HEK293 (cell line): ENCODE results near the gene FOXP1.

Source experiments
- CTCF ChIA-PET: fragments of 350-600 bp; formaldehyde crosslinking; extraction: SDS; loops from one replicate; lab custom pipeline; 2021; ENCODE audit warnings: antibody characterized with exemption; lab: Yijun Ruan, JAX
- POLR2A ChIA-PET: fragments of 300-600 bp; formaldehyde crosslinking; extraction: SDS; loops from one replicate; lab custom pipeline; 2020; ENCODE audit warnings: antibody characterized with exemption, inconsistent platforms; lab: Yijun Ruan, JAX
- H3K27ac ChIP-seq: fragments of 200-500 bp; sonication (Bioruptor generic); 2 replicates; pipeline ENCODE4 v1.5.1; 2014; ENCODE audit warnings: low read depth, low read length, control low read depth, inconsistent platforms; ENCODE audit errors: extremely low read depth
- H3K36me3 ChIP-seq, 2 experiments: fragments of 200-500 bp in 1 of 2; sonication (Bioruptor generic) in 1 of 2; 1 replicate in 1 of 2; 2 replicates in 1 of 2; pipeline ENCODE4 v1.5.1; 2014 to 2017; ENCODE audit warnings: inconsistent platforms in 2 of 2, low read length in 2 of 2; ENCODE audit not compliant: control insufficient read depth in 2 of 2, insufficient read depth in 1 of 2
- H3K4me1 ChIP-seq: fragments of 200-500 bp; sonication (Bioruptor generic); 2 replicates; pipeline ENCODE4 v1.5.1; 2014; ENCODE audit warnings: mild to moderate bottlenecking, low read length, inconsistent platforms; ENCODE audit not compliant: control insufficient read depth, insufficient read depth
- H3K4me3 ChIP-seq: 2 replicates; pipeline ENCODE4 v1.5.1; 2011; ENCODE audit warnings: low read depth, mild to moderate bottlenecking, control low read depth, low read length, moderate library complexity
- H3K9me3 ChIP-seq: fragments of 200-500 bp; sonication (Bioruptor generic); 2 replicates; pipeline ENCODE4 v1.5.1; 2014; ENCODE audit warnings: low read depth, low read length, inconsistent platforms; ENCODE audit not compliant: control insufficient read depth, insufficient read depth
- IKZF3 ChIP-seq: fragments of 450-650 bp; IDR thresholded peaks from 2 replicates; pipeline ENCODE4 v1.5.0; 2018; ENCODE audit warnings: missing biosample characterization, mild to moderate bottlenecking, missing genetic modification characterization, moderate library complexity
- KLF8 ChIP-seq: fragments of 450-650 bp; formaldehyde crosslinking; IDR thresholded peaks from 2 replicates; pipeline ENCODE4 v1.5.1; 2016; ENCODE audit warnings: missing biosample characterization, missing genetic modification characterization
- PRDM1 ChIP-seq: fragments of 450-650 bp; formaldehyde crosslinking; IDR thresholded peaks from 2 replicates; pipeline ENCODE4; 2016; ENCODE audit warnings: missing biosample characterization, missing genetic modification characterization
- PRDM6 ChIP-seq: fragments of 450-650 bp; formaldehyde crosslinking; IDR thresholded peaks from 2 replicates; pipeline ENCODE4 v1.5.1; 2017; ENCODE audit warnings: missing biosample characterization, missing genetic modification characterization
- REPIN1 ChIP-seq: fragments of 450-650 bp; formaldehyde crosslinking; IDR thresholded peaks from 2 replicates; pipeline ENCODE4 v1.5.1; 2017; ENCODE audit warnings: missing biosample characterization, missing genetic modification characterization, low read depth
- TSHZ1 ChIP-seq: fragments of 450-650 bp; formaldehyde crosslinking; IDR thresholded peaks from 2 replicates; pipeline ENCODE4 v1.5.1; 2016; ENCODE audit warnings: missing biosample characterization, missing genetic modification characterization, borderline replicate concordance
- ZBTB1 ChIP-seq: fragments of 450-650 bp; formaldehyde crosslinking; IDR thresholded peaks from 2 replicates; pipeline ENCODE4 v1.5.1; 2016; ENCODE audit warnings: missing biosample characterization, missing genetic modification characterization
- ZBTB21 ChIP-seq: fragments of 450-650 bp; formaldehyde crosslinking; IDR thresholded peaks from 2 replicates; pipeline ENCODE4 v1.5.1; 2017; ENCODE audit warnings: missing biosample characterization, missing genetic modification characterization
- ZBTB26 ChIP-seq: fragments of 450-650 bp; formaldehyde crosslinking; optimal IDR thresholded peaks from 2 replicates; pipeline ENCODE3; 2016; ENCODE audit warnings: missing biosample characterization, mild to moderate bottlenecking, missing genetic modification characterization
- ZBTB48 ChIP-seq: fragments of 450-650 bp; formaldehyde crosslinking; IDR thresholded peaks from 2 replicates; pipeline ENCODE4 v1.5.1; 2016; ENCODE audit warnings: missing biosample characterization, missing genetic modification characterization
- ZBTB7A ChIP-seq: fragments of 450-650 bp; formaldehyde crosslinking; IDR thresholded peaks from 2 replicates; pipeline ENCODE4 v1.5.1; 2016; ENCODE audit warnings: low read depth, missing biosample characterization, missing genetic modification characterization
- ZFP69B ChIP-seq: fragments of 450-650 bp; formaldehyde crosslinking; IDR thresholded peaks from 2 replicates; pipeline ENCODE4 v1.5.1; 2016; ENCODE audit warnings: missing biosample characterization, missing genetic modification characterization
- ZNF157 ChIP-seq: fragments of 450-650 bp; formaldehyde crosslinking; IDR thresholded peaks from 2 replicates; pipeline ENCODE4 v1.5.1; 2016; ENCODE audit warnings: missing biosample characterization, missing genetic modification characterization
- ZNF169 ChIP-seq: fragments of 450-650 bp; formaldehyde crosslinking; IDR thresholded peaks from 2 replicates; pipeline ENCODE4 v1.5.1; 2016; ENCODE audit warnings: missing biosample characterization, missing genetic modification characterization
- ZNF184 ChIP-seq: fragments of 450-650 bp; IDR thresholded peaks from 2 replicates; pipeline ENCODE4 v1.5.1; 2018; ENCODE audit warnings: missing biosample characterization, mild to moderate bottlenecking, missing genetic modification characterization
- ZNF202 ChIP-seq: fragments of 450-650 bp; formaldehyde crosslinking; IDR thresholded peaks from 2 replicates; pipeline ENCODE4 v1.5.1; 2016; ENCODE audit warnings: missing biosample characterization, missing genetic modification characterization, borderline replicate concordance
- ZNF324 ChIP-seq: fragments of 450-650 bp; formaldehyde crosslinking; IDR thresholded peaks from 2 replicates; pipeline ENCODE4 v1.5.1; 2016; ENCODE audit warnings: missing biosample characterization, missing genetic modification characterization
- ZNF561 ChIP-seq: fragments of 450-650 bp; IDR thresholded peaks from 2 replicates; pipeline ENCODE4 v1.5.1; 2018; ENCODE audit warnings: missing biosample characterization, missing genetic modification characterization, borderline replicate concordance
- ZNF623 ChIP-seq: fragments of 450-650 bp; formaldehyde crosslinking; IDR thresholded peaks from 2 replicates; pipeline ENCODE4 v1.5.1; 2016; ENCODE audit warnings: missing biosample characterization, missing genetic modification characterization
- ZNF629 ChIP-seq: fragments of 450-650 bp; formaldehyde crosslinking; IDR thresholded peaks from 2 replicates; pipeline ENCODE4 v1.5.1; 2017; ENCODE audit warnings: missing biosample characterization, missing genetic modification characterization
- ZNF639 ChIP-seq: fragments of 450-650 bp; formaldehyde crosslinking; IDR thresholded peaks from 2 replicates; pipeline ENCODE4 v1.5.1; 2016; ENCODE audit warnings: missing biosample characterization, missing genetic modification characterization

FOXP1 gene

GRCh38 chr3:71000483-71000882, 583.0 kb downstream of the FOXP1 start:
- no peaks in the 10 kb centered on the region for H3K9me3 ChIP-seq
- H3K27ac ChIP-seq: no peak overlapping the region
- peaks cover 7% of the 10 kb centered on the region; the same call in 1 of the 2 replicates for H3K4me1 ChIP-seq
- ChIA-PET POLR2A (no interaction called here), CTCF (no interaction called here)
- no peak overlapping the region for H3K4me3 ChIP-seq
- H3K36me3 ChIP-seq: peaks cover 0 to 12% of the 10 kb centered on the region in 2 experiments; a peak in 1 of 3 replicates
- TF ChIP-seq KLF8 (tag by site-specific recombination) (no peak), ZNF623 (tag by site-specific recombination) (no peak), IKZF3 (no peak), ZFP69B (tag by site-specific recombination) (no peak), ZNF184 (tag by site-specific recombination) (no peak), PRDM6 (tag by site-specific recombination) (no peak), REPIN1 (tag by site-specific recombination) (no peak), ZNF202 (tag by site-specific recombination) (no peak), ZNF629 (tag by site-specific recombination) (no peak)

- no peak for TF ChIP-seq ZBTB26
- TF ChIP-seq ZNF561 (tag by site-specific recombination): no peak
- no peak for TF ChIP-seq ZBTB1
- TF ChIP-seq ZBTB48 (tag by site-specific recombination): no peak
- no peak for TF ChIP-seq ZNF324 (tag by site-specific recombination)
- no peak for TF ChIP-seq PRDM1 (tag by site-specific recombination)
- no peak for TF ChIP-seq ZNF639 (tag by site-specific recombination)
- no peak for TF ChIP-seq ZBTB7A (tag by site-specific recombination)
- no peak for TF ChIP-seq ZNF169 (tag by site-specific recombination)
- no peak for TF ChIP-seq ZNF157 (tag by site-specific recombination)
- no peak for TF ChIP-seq ZBTB21 (tag by site-specific recombination)
- TF ChIP-seq TSHZ1 (tag by site-specific recombination): no peak
- TF ChIP-seq, all 188 proteins: peak for 0
- Histone ChIP-seq H3K9me3 (no peaks in the 10 kb centered on the region), H3K27ac (no peak overlapping the region), H3K36me3 (peaks cover 0 to 12% of the 10 kb centered on the region in 2 experiments; a peak in 1 of 3 replicates), H3K4me3 (no peak overlapping the region), H3K4me1 (peaks cover 7% of the 10 kb centered on the region; the same call in 1 of the 2 replicates)
- CTCF ChIA-PET: no interaction called here
- POLR2A ChIA-PET: no interaction called here
These were observed 583.8 kb downstream of the FOXP1 start for GRCh38 chr3:70999730-71000129.
